Measurements from ENCODE around the gene MEIKIN.

DNA sequence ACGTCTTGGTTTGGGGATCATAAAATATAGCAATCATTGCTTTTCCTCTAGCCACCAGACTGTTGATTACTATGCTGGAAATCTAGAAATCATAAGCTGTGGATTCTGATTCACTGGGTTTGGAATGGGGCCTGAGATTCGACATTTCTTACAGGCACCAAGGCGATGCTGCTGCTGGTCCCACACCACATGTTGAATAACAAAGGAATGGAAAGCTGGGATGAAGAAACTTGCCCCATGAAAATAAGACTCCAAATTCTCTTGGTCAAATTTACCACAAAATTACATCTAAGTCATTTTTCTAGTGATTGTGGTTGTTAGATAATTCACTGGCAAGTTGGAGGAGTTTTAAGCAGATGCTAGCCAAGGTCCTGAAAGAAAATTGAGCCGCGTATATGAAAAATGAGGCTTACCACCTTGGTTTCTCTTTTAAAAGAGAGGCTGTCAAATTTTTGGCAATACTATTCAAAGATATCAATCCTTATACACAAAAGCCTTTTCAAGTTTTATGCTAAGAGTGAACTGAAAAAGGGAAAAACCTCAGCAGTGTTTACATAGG is 23.0 kb upstream of the MEIKIN start:
- TF ChIP-seq POLR2AphosphoS5 (IDR thresholded peaks at IDR 0.05; ENCODE audit: low read depth, low read length): no peak
- no peak for TF ChIP-seq FOXP2 (optimal IDR thresholded peaks at IDR 0.05; ENCODE audit: borderline replicate concordance, extremely low read depth, extremely low read length, insufficient read depth)
- peak; percentile 62 to 89 for TF ChIP-seq REST (IDR thresholded peaks at IDR 0.05; ENCODE audit: insufficient read depth in 1 of 2, low read depth in 2 of 2, low read length in 2 of 2)
